Measurements from ENCODE around the gene OIP5.
"Not testable (repeated sequence)": the region's sequence is repeated elsewhere in the genome, so short reads cannot be mapped to it uniquely, and the experiment has no call there.

OIP5 gene

GRCh38 chr15:41332194-41333025 is at the start of gene OIP5, which contains the start of gene NUSAP1:
OIP5 (minus strand) TSS chr15:41332591; CDS start chr15:41332561, 30 bp downstream.
NUSAP1 (plus strand) TSS chr15:41332881; CDS start chr15:41332958, 77 bp downstream.
- peak; percentile 100 for DNase-seq (ENCODE audit: low spot score)

GRCh38 chr15:41377978-41378377 is 45.6 kb upstream of the OIP5 start:
- no peak for DNase-seq (ENCODE audit: low spot score)

- DNase-seq (ENCODE audit: low spot score): no peak
Measured at GRCh38 chr15:41367418-41367817, 35.0 kb upstream of the OIP5 start.

DNA sequence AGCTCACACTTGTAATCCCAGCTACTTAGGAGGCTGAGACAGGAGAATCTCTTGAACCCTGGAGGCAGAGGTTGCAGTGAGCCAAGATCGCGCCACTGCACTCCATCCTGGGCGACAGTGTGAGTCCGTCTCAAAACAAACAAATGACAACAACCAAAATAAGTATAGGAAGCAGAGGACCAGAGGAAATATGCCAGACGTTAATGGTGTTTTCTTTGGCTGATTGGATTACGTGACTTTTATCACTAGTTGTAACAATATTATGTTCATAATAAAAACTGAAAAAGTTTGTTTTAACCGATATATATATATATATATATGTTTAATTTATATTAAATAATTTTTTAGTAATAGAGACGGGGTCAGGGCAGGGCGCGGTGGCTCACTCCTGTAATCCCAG is 22.0 kb upstream of the OIP5 start:
- no peak for DNase-seq (ENCODE audit: low spot score)

DNA sequence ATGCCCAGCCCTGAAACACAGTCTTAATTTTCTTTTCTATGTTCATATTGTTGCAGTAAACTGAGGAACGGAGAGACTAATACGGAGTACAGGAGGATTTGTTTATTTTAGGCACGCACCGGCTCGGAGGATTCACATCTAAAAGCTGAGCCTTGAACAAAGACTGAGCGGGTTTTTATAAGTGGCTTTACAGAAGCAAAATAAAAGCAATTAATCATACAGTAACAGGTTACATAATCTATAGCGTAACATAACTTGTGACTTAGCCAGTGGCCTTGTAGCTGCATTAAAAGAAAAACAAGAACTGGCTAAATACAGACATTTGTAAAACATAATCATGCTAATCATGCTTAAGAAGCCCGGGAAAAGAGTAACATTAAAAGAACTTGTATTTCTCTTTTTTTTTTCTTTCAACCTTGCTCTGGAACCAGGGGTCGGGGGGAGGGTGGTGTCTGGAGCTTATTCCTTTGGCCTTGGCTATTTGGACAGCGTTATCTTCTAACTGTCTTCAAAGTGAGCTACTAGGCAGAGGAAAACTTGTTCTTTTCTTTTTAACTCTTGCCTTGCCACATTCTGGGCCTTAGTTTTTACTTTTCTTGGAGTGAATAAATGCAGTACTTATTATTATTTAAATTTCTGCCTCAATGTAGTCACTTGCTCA is 17.8 kb upstream of the OIP5 start:
- no peak for DNase-seq (ENCODE audit: low spot score)

DNA sequence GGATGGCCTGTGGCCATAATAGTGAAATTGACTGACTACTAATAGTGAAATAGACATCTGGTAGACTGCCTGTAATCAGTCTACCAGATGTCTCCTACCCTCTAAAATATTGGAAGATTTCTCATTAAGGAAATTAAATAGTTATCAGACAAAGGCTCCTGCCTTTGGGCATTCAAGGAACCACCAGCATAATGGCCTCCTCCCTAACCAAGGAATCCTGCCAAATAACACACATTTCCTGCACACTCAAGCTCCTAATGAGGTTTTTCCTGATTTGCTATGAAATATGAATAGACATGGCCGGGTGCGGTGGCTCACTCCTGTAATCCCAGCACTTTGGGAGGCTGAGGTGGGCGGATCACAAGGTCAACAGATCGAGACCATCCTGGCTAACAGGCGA is 14.8 kb upstream of the OIP5 start:
- DNase-seq (ENCODE audit: low spot score): no peak

GRCh38 chr15:41341519-41341918 is 9.1 kb upstream of the OIP5 start:
- DNase-seq (ENCODE audit: low spot score): no peak

DNA sequence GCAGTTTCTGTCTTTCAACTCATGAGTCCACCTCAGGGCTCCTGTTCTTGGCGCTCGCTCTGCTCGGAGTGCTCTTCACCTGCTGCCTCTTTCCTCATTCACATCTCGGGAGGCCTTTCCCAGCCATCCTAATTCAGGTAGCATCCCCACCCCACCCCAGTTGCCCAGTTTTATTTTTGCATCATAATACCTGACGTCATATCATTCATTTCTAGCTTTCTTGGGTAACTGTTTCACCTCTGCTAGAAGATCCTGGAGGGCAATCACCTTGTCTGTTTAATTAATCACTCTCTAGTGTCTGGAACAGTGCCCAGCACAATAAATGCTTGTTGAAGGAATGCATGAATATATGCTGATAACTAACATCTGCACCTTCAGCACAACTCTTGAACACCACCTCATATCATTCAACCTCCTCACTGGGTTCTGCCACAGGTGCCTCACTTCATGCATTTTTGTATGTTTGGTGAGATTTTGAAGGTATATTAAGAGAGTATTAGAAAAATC is 7.9 kb upstream of the OIP5 start:
- no peak for DNase-seq (ENCODE audit: low spot score)

DNA sequence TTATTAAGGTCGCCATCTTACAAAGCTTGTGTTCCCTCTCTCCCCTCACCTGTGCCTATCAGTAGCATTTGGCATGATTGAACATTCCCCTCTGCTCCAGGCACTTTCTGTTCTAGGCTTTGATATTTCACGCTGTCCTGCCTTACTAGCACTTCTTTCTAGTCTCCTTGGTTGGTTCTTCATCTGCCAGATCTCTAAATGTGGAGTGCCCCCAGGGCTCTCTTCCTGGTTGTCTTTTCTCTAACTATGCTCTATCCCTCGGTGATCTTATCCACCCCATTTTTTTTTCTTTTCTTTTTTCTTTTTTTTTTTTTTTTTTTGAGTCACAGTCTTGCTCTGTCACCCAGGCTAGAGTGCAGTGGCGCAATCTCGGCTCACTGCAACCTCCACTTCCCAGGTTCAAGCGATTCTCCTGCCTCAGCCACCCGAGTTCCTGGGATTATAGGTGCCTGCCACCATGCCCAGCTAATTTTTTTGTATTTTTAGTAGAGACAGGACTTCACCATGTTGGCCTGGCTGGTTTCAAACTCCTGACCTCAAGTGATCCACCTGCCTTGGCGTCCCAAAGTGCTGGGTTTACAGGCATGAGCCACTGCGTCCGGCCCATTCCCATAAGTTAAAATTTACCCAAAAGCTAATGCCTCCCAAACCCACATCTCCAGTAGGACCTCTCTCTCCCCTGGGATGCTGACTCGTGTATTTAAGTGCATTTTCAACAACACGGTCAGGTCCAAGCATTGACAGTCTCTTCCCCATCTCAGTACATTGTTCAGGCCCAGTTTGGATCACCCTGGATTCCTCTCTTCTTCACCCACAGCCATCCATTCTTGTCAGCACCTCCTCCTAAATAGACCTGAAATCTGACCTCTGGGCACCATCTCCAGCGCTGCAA is 5.5 kb upstream of the OIP5 start:
- DNase-seq (ENCODE audit: low spot score): no peak

DNA sequence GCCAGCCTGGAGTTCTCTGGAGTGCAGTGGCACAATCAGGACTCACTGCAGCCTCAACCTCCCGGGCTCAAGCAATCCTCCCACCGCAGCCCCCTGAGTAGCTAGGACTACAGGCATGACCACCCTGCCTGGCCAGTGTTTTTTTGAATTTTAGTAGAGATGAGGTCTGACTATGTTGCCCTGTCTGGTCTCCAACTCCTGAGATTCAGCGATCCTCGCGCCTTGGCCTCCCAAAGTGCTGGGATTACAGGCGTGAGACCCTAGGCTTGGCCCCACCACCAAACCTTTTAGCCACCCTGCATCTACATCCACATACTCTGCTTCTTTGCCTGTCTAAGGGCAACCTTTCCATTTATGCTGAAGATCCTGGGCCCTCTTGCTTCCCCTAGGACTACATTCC is 4.7 kb upstream of the OIP5 start:
- no peak for DNase-seq (ENCODE audit: low spot score)

DNA sequence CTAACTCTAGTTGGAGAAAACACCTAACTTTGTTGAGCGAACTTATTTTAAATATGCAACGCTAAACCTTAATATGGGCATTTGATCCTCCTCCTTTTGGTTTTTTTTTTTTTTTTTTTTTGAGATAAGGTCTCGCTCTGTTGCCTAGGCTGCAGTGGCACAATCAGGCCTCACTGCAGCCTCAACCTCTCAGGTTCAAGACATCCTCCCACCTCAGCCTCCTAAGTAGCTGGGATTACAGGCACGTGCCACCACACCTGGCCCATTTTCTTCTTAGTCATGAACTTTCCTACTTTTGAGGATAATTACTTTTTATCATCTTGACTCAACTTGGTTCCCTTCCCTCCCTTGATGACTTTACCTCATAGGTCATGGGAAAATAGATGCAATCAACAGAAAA is 4.2 kb upstream of the OIP5 start:
- DNase-seq (ENCODE audit: low spot score): no peak

GRCh38 chr15:41334293-41335120 is 2.1 kb upstream of the OIP5 start:
- peak; percentile 30 for DNase-seq (ENCODE audit: low spot score)

- no peak for DNase-seq (ENCODE audit: low spot score)
Measured at GRCh38 chr15:41333026-41333562, 703 bp upstream of the OIP5 start.

GRCh38 chr15:41331833-41332193 is 578 bp downstream of the OIP5 start:
- no peak for DNase-seq (ENCODE audit: low spot score)

GRCh38 chr15:41331281-41331680 is 1.1 kb downstream of the OIP5 start:
- DNase-seq (ENCODE audit: low spot score): no peak

DNA sequence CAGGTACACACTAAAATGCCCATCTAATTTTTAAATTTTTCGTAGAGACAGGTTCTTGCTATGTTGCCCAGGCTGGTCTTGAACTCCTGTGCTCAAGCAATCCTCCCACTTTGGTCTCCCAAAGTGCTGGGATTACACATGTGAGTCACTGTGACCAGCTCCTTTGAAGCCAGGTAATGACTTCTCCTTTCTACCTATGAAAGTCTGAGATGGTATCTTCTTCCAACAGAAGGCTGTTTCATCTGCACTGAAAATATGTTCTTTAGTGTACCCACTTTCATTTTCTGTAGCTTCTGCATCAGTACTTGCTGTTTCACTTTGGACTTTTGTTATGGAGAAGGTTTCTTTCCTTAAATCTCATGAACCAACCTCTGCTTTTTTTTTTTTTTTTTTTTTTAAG is 8.8 kb downstream of the OIP5 start:
- no peak for DNase-seq (ENCODE audit: low spot score)

DNA sequence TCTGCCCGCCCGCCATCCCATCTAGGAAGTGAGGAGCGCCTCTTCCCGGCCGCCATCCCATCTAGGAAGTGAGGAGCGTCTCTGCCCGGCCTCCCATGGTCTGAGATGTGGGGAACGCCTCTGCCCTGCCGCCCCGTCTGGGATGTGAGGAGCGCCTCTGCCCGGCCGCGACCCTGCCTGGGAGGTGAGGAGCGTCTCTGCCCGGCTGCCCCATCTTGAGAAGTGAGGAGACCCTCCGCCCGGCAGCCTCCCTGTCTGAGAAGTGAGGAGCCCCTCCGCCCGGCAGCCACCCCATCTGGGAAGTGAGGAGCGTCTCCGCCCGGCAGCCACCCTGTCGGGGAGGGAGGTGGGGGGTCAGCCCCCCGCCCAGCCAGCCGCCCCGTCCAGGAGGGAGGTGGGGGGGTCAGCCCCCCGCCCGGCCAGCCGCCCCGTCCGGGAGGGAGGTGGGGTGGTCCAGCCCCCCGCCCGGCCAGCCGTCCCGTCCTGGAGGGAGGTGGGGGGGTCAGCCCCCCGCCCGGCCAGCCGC is 11.5 kb downstream of the OIP5 start:
- DNase-seq (ENCODE audit: low spot score): not testable (repeated sequence)

- DNase-seq (ENCODE audit: low spot score): no peak
Measured at GRCh38 chr15:41309226-41309905, 23.0 kb downstream of the OIP5 start.

GRCh38 chr15:41307679-41308078 is 24.7 kb downstream of the OIP5 start:
- DNase-seq (ENCODE audit: low spot score): no peak

DNA sequence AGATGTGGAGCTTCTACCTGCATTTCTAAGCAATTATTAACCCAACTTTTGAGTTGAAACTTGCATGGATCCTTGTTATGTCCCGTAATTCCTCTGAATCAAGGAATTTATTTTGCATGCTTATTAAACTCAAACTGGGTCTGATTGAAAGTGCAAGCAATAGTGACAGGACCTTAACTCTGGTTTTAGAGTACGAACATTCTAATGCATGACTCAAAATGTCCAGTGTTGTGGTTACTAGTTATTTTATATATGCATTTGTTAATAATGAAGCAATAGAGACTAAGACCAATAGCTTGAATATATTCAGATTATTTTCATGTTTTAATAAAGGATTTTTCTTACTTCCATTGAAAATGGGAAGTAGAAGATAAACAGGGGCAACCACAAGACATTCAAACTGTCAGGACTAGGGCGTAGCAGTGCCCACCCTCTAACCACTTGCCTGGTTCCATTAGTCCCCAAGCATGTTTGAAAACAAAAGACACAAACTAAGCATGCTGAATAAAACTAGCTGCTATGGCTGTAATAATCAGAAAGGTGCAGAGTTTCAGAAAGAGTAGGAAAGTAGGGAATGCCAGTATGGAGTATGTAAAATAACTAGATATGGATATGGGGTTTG is 28.1 kb downstream of the OIP5 start:
- DNase-seq (ENCODE audit: low spot score): no peak

Measured in RKO (cell line).